GM18517 (cell line): ENCODE results near the gene C1QA.
"Not testable (repeated sequence)": the region's sequence is repeated elsewhere in the genome, so short reads cannot be mapped to it uniquely, and the experiment has no call there.

Experiments
- ATAC-seq: cut with Tn5 transposase; IDR thresholded peaks from one replicate; pipeline ENCODE4 v1.9.1; 2021; ENCODE audit warnings: mild to moderate bottlenecking, moderate library complexity; ENCODE audit not compliant: unreplicated experiment

The C1QA gene

GRCh38 chr1:22671999-22672398 lies 35.6 kb downstream of the C1QA start:
- no peak for ATAC-seq

- ATAC-seq: no peak
These were observed 37.3 kb downstream of the C1QA start for GRCh38 chr1:22673486-22674409.

GRCh38 chr1:22674410-22674749 lies 38.0 kb downstream of the C1QA start:
- ATAC-seq: no peak

- not testable (repeated sequence) for ATAC-seq
These were observed 39.7 kb downstream of the C1QA start for GRCh38 chr1:22676151-22676550.

GRCh38 chr1:22676916-22677583 lies 40.6 kb downstream of the C1QA start:
- no peak for ATAC-seq

GRCh38 chr1:22677931-22678896 lies 41.8 kb downstream of the C1QA start:
- no peak for ATAC-seq

GRCh38 chr1:22680726-22681125 lies 44.3 kb downstream of the C1QA start:
- no peak for ATAC-seq

GRCh38 chr1:22681556-22682276 lies 45.3 kb downstream of the C1QA start:
- ATAC-seq: no peak

- no peak for ATAC-seq
These were observed 47.1 kb downstream of the C1QA start for GRCh38 chr1:22683547-22683946.

- no peak for ATAC-seq
These were observed 49.2 kb downstream of the C1QA start for GRCh38 chr1:22685591-22686059.

- no peak for ATAC-seq
These were observed 50.8 kb downstream of the C1QA start for GRCh38 chr1:22687191-22687590.

- no peak for ATAC-seq
These were observed 52.0 kb downstream of the C1QA start for GRCh38 chr1:22688466-22688865.
